ENCODE data around the gene XKR8. TPM values are rescaled to one million over a fixed set of nuclear protein-coding genes. Genes with fewer than 3 reads are reported as not detected.
"Not testable (repeated sequence)": the region's sequence is repeated elsewhere in the genome, so short reads cannot be mapped to it uniquely, and the experiment has no call there.

The XKR8 gene
- total and polyA plus RNA-seq, 7 experiments from 2014 or later: 8.4 to 22.1 (median 10.7) TPM

DNA sequence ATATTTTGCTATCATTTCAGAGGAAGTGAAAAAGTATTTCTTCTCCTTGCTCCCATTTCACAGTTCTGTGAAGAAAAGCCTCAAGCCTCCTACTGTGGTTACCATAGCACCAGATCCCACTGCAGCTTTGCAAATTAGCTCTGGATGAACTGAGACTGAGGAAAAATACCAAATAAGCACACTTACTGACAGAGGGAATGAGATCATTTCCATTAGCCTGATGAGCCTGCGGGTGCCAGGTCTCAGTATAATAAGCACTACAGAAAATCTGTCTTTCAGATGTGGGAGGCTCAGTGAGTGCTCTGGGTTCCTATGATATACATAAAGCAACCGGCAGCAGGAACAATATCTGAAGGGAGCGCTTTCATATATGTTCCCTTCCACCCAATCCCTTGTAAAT, 21.4 kb downstream of the XKR8 start:
- ChIA-PET CTCF (interaction anchor here (0.6 to 9.5 kb wide), 8 partner anchors 10 to 925 kb away, joined by 3 to 110 read pairs (median 6); partner anchors contain the start of gene XKR8), POLR2A (interaction anchor here (0.8 to 2.5 kb wide), 5 partner anchors 11 to 121 kb away, joined by 3 to 7 read pairs (median 3); partner anchors contain the start of gene XKR8)
- no peaks in the 10 kb centered on the region for H3K27me3 ChIP-seq (ENCODE audit: control insufficient read depth in 2 of 2, insufficient read depth in 2 of 2, low read length in 2 of 2)
- no peak overlapping the region for H3K4me3 ChIP-seq (ENCODE audit: low read length)
- intact Hi-C loops (cut with micrococcal nuclease): loop anchor here in 1 of 2 donors (5.0 kb wide), 1 partner anchor 309 kb away; the partner anchor contains the start of gene IFI6
- DNase-seq: no peak
- no peaks in the 10 kb centered on the region for H3K9me3 ChIP-seq (ENCODE audit: control insufficient read depth in 2 of 3, low read length in 3 of 3)
- H3K9me3 Mint-ChIP-seq: no peaks in the 10 kb centered on the region
- H3K36me3 Mint-ChIP-seq: peaks cover 0 to 16% (median 7%) of the 10 kb centered on the region in 5 donors
- H3K27me3 Mint-ChIP-seq: no peaks in the 10 kb centered on the region
- no peak overlapping the region for H3K4me3 Mint-ChIP-seq
- H3K27ac ChIP-seq (ENCODE audit: low read depth, low read length): no peak overlapping the region
- no peaks in the 10 kb centered on the region for H3K4me1 ChIP-seq (ENCODE audit: control insufficient read depth in 2 of 2, insufficient read depth in 2 of 2, low read length in 2 of 2)
- no peak for ATAC-seq
- H3K27ac Mint-ChIP-seq: peak overlapping the region in 2 of 9 donors; percentile 42 to 60
- peaks cover 0 to 3% (median 0%) of the 10 kb centered on the region in 7 donors for H3K4me1 Mint-ChIP-seq
- H3K36me3 ChIP-seq (ENCODE audit: control insufficient read depth in 2 of 3, insufficient read depth in 3 of 3, low read length in 3 of 3): peaks cover 0 to 9% (median 0%) of the 10 kb centered on the region in 3 experiments

GRCh38 chr1:27990920-27991537, 31.3 kb downstream of the XKR8 start:
- Histone ChIP-seq H3K4me3 (ENCODE audit: low read length) (no peak overlapping the region), H3K4me1 (ENCODE audit: control insufficient read depth in 2 of 2, insufficient read depth in 2 of 2, low read length in 2 of 2) (peaks cover 20 to 24% of the 10 kb centered on the region in 2 donors), H3K27ac (ENCODE audit: low read depth, low read length) (no peak overlapping the region), H3K36me3 (ENCODE audit: control insufficient read depth in 2 of 3, insufficient read depth in 3 of 3, low read length in 3 of 3) (peaks cover 6 to 27% (median 14%) of the 10 kb centered on the region in 3 experiments), H3K27me3 (ENCODE audit: control insufficient read depth in 2 of 2, insufficient read depth in 2 of 2, low read length in 2 of 2) (no peaks in the 10 kb centered on the region), H3K9me3 (ENCODE audit: control insufficient read depth in 2 of 3, low read length in 3 of 3) (no peaks in the 10 kb centered on the region)
- peak overlapping the region in 1 of 10 donors; percentile 40 for H3K4me3 Mint-ChIP-seq
- no peaks in the 10 kb centered on the region for H3K9me3 Mint-ChIP-seq
- CTCF ChIA-PET: interaction anchor here (0.6 to 4.0 kb wide), 3 partner anchors 11 to 432 kb away, joined by 5 to 11 read pairs (median 6); no protein-coding TSS in a partner anchor
- POLR2A ChIA-PET: interaction anchor here (0.5 to 1.2 kb wide), 3 partner anchors 11 to 120 kb away, joined by 3 to 4 read pairs (median 3); no protein-coding TSS in a partner anchor
- H3K27ac Mint-ChIP-seq: peak overlapping the region in 6 of 9 donors; percentile 11 to 80 (median 64)
- intact Hi-C loops (cut with micrococcal nuclease): no loop called here
- no peaks in the 10 kb centered on the region for H3K27me3 Mint-ChIP-seq
- ATAC-seq (peak; percentile 58), DNase-seq (no peak)
- H3K4me1 Mint-ChIP-seq: peaks cover 16 to 44% (median 35%) of the 10 kb centered on the region in 7 donors
- peaks cover 8 to 37% (median 23%) of the 10 kb centered on the region in 5 donors for H3K36me3 Mint-ChIP-seq

- no peaks in the 10 kb centered on the region for H3K9me3 Mint-ChIP-seq
- ChIA-PET POLR2A (interaction anchor here (0.7 to 2.3 kb wide), 11 partner anchors 9 to 207 kb away, joined by 3 to 6 read pairs (median 4); partner anchors contain the start of genes EYA3 and XKR8), CTCF (interaction anchor here (1.0 to 4.0 kb wide), 4 partner anchors 12 to 135 kb away, joined by 4 to 11 read pairs (median 8); no protein-coding TSS in a partner anchor)
- Histone ChIP-seq H3K4me1 (ENCODE audit: control insufficient read depth in 2 of 2, insufficient read depth in 2 of 2, low read length in 2 of 2) (peaks cover 20 to 24% of the 10 kb centered on the region in 2 donors), H3K9me3 (ENCODE audit: control insufficient read depth in 2 of 3, low read length in 3 of 3) (no peaks in the 10 kb centered on the region), H3K27me3 (ENCODE audit: control insufficient read depth in 2 of 2, insufficient read depth in 2 of 2, low read length in 2 of 2) (no peaks in the 10 kb centered on the region), H3K36me3 (ENCODE audit: control insufficient read depth in 2 of 3, insufficient read depth in 3 of 3, low read length in 3 of 3) (peaks cover 7 to 39% (median 23%) of the 10 kb centered on the region in 3 experiments), H3K4me3 (ENCODE audit: low read length) (no peak overlapping the region), H3K27ac (ENCODE audit: low read depth, low read length) (peak overlapping the region; percentile 70)
- DNase-seq (peak; percentile 20 to 65 (median 56)), ATAC-seq (peak; percentile 86)
- peak overlapping the region; percentile 62 to 96 (median 80) for H3K27ac Mint-ChIP-seq
- H3K4me1 Mint-ChIP-seq: peaks cover 14 to 50% (median 35%) of the 10 kb centered on the region in 7 donors
- no peaks in the 10 kb centered on the region for H3K27me3 Mint-ChIP-seq
- H3K4me3 Mint-ChIP-seq: peak overlapping the region; percentile 24 to 77 (median 32)
- intact Hi-C loops (cut with micrococcal nuclease): loop anchor here in 1 of 2 donors (1.0 kb wide), 1 partner anchor 134 kb away; no protein-coding TSS in a partner anchor
- H3K36me3 Mint-ChIP-seq: peaks cover 13 to 41% (median 27%) of the 10 kb centered on the region in 5 donors
Observed at GRCh38 chr1:27992276-27992675, 32.5 kb downstream of the XKR8 start.

DNA sequence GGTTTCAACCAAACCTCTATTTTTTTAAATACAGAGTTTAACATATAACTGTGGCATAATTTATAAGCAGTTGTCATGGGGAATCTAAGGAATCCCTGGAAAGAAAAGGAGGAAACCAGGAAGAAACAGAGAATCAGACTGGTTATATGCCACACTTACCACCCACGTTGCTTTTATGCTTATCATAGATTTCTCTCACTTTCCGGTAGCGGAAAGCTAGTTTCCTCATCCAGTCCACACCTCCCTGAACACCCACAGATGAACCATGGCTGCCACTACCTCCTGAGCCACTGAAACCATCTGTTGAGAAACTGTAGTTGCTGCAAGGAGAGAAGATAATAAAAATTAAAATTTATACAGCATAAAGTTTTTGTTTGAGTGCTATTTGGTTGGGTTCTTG, 33.5 kb downstream of the XKR8 start:
- H3K9me3 ChIP-seq (ENCODE audit: control insufficient read depth in 2 of 3, low read length in 3 of 3): no peaks in the 10 kb centered on the region
- intact Hi-C loops (cut with micrococcal nuclease): no loop called here
- Mint-ChIP-seq H3K4me3 (peak overlapping the region in 8 of 10 donors; percentile 17 to 77 (median 37)), H3K4me1 (peaks cover 14 to 53% (median 35%) of the 10 kb centered on the region in 7 donors), H3K27me3 (no peaks in the 10 kb centered on the region), H3K9me3 (no peaks in the 10 kb centered on the region), H3K27ac (peak overlapping the region; percentile 62 to 96 (median 80)), H3K36me3 (peaks cover 12 to 44% (median 33%) of the 10 kb centered on the region in 5 donors)
- CTCF ChIA-PET: interaction anchor here (0.7 to 4.0 kb wide), 5 partner anchors 13 to 1168 kb away, joined by 3 to 11 read pairs (median 8); no protein-coding TSS in a partner anchor
- no peaks in the 10 kb centered on the region for H3K27me3 ChIP-seq (ENCODE audit: control insufficient read depth in 2 of 2, insufficient read depth in 2 of 2, low read length in 2 of 2)
- DNase-seq (peak in 3 of 9 donors; percentile 12 to 20 (median 18)), ATAC-seq (peak; percentile 64)
- H3K4me3 ChIP-seq (ENCODE audit: low read length): no peak overlapping the region
- H3K27ac ChIP-seq (ENCODE audit: low read depth, low read length): peak overlapping the region; percentile 70
- H3K36me3 ChIP-seq (ENCODE audit: control insufficient read depth in 2 of 3, insufficient read depth in 3 of 3, low read length in 3 of 3): peaks cover 12 to 43% (median 25%) of the 10 kb centered on the region in 3 experiments
- POLR2A ChIA-PET: interaction anchor here (0.6 to 2.3 kb wide), 7 partner anchors 24 to 162 kb away, joined by 3 to 6 read pairs (median 4); partner anchors contain the start of genes EYA3 and XKR8
- peaks cover 20 to 24% of the 10 kb centered on the region in 2 donors for H3K4me1 ChIP-seq (ENCODE audit: control insufficient read depth in 2 of 2, insufficient read depth in 2 of 2, low read length in 2 of 2)

- Histone ChIP-seq H3K4me1 (ENCODE audit: control insufficient read depth in 2 of 2, insufficient read depth in 2 of 2, low read length in 2 of 2) (peaks cover 20 to 24% of the 10 kb centered on the region in 2 donors), H3K27me3 (ENCODE audit: control insufficient read depth in 2 of 2, insufficient read depth in 2 of 2, low read length in 2 of 2) (no peaks in the 10 kb centered on the region), H3K36me3 (ENCODE audit: control insufficient read depth in 2 of 3, insufficient read depth in 3 of 3, low read length in 3 of 3) (peaks cover 12 to 38% (median 18%) of the 10 kb centered on the region in 3 experiments), H3K9me3 (ENCODE audit: control insufficient read depth in 2 of 3, low read length in 3 of 3) (no peaks in the 10 kb centered on the region), H3K27ac (ENCODE audit: low read depth, low read length) (peak overlapping the region; percentile 70), H3K4me3 (ENCODE audit: low read length) (no peak overlapping the region)
- intact Hi-C loops (cut with micrococcal nuclease): no loop called here
- Mint-ChIP-seq H3K4me3 (peak overlapping the region in 1 of 10 donors; percentile 40), H3K4me1 (peaks cover 14 to 53% (median 35%) of the 10 kb centered on the region in 7 donors), H3K27ac (peak overlapping the region in 8 of 9 donors; percentile 1 to 95 (median 64)), H3K36me3 (peaks cover 9 to 41% (median 30%) of the 10 kb centered on the region in 5 donors), H3K27me3 (no peaks in the 10 kb centered on the region), H3K9me3 (no peaks in the 10 kb centered on the region)
- ChIA-PET CTCF (interaction anchor here (0.7 to 2.2 kb wide), 3 partner anchors 14 to 51 kb away, joined by 3 to 7 read pairs (median 3); no protein-coding TSS in a partner anchor), POLR2A (no interaction called here)
- DNase-seq (no peak), ATAC-seq (no peak)
Observed at GRCh38 chr1:27994060-27994459, 34.3 kb downstream of the XKR8 start.

DNA sequence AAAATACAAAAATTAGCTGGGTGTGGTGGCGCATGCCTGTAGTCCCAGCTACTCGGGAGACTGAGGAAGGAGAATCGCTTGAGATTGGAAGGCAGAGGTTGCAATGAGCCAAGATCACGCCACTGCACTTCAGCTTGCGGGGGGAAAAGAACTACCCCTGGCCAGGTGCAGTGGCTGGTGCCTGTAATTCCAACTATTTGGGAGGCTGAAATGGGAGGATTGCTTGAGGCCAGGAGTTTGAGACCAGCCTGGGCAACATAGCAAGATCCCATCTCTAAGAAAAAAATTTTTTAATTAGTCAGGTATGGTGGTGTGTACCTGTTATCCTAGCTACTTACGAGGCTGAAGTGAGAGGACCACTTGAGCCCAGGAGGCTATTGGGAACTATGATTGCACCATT, 34.8 kb downstream of the XKR8 start:
- intact Hi-C loops (cut with micrococcal nuclease): not testable (repeated sequence)
- CTCF ChIA-PET: interaction anchor here (0.7 to 1.1 kb wide), 2 partner anchors 40 to 51 kb away, joined by 3 read pairs; no protein-coding TSS in a partner anchor
- peaks cover 12 to 36% (median 16%) of the 10 kb centered on the region in 3 experiments for H3K36me3 ChIP-seq (ENCODE audit: control insufficient read depth in 2 of 3, insufficient read depth in 3 of 3, low read length in 3 of 3)

More for the DNA sequence above, 34.8 kb downstream of the XKR8 start:
- H3K4me3 ChIP-seq (ENCODE audit: low read length); H3K27me3 ChIP-seq (ENCODE audit: control insufficient read depth in 2 of 2, insufficient read depth in 2 of 2, low read length in 2 of 2); H3K9me3 ChIP-seq (ENCODE audit: control insufficient read depth in 2 of 3, low read length in 3 of 3); POLR2A ChIA-PET; H3K27ac ChIP-seq (ENCODE audit: low read depth, low read length); DNase-seq; H3K27me3 Mint-ChIP-seq; H3K9me3 Mint-ChIP-seq; ATAC-seq; H3K4me3 Mint-ChIP-seq: not testable (repeated sequence)
- peaks cover 9 to 37% (median 30%) of the 10 kb centered on the region in 5 donors for H3K36me3 Mint-ChIP-seq
- peaks cover 14 to 53% (median 35%) of the 10 kb centered on the region in 7 donors for H3K4me1 Mint-ChIP-seq
- H3K4me1 ChIP-seq (ENCODE audit: control insufficient read depth in 2 of 2, insufficient read depth in 2 of 2, low read length in 2 of 2): peaks cover 20 to 24% of the 10 kb centered on the region in 2 donors
- H3K27ac Mint-ChIP-seq: peak overlapping the region in 4 of 9 donors; percentile 1 to 80 (median 70)
